ENCODE measurements around the gene CHN1.

The CHN1 gene

DNA sequence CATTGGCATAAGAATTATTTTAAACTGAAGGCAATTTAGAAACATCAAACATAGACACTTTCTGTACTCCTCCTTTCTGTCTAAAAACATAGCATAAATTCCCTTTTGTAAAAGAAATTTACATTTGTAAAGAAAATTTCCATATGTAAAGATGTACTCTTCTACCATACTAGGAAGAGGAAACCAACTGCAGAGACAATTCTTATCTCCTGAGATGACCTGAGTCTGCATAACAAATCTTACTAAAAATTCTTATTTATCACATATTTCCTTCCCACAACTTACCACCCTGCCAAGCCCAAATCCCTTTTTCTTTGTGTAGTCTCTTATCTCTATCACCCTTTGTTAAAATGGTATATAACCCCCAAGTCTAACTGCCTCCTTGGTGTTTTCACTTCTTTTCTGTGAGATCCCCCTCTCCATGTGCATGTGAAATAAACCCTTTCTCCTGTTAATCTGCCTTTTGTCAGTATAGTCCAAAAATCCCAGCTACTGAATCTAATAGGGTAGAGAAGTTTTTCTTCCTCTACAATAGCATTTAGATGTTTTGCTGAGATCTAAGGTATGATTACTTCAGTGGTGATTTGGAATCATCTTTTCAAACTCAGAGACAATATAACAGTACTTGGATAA, 81.0 kb downstream of the CHN1 start:
- no peak for DNase-seq (ENCODE audit: low read depth)

- no peak for DNase-seq (ENCODE audit: low read depth)
These were observed 85.1 kb downstream of the CHN1 start for GRCh38 chr2:174919947-174920595.

GRCh38 chr2:174918886-174919526, 86.2 kb downstream of the CHN1 start:
- DNase-seq (ENCODE audit: low read depth) = no peak

- no peak for DNase-seq (ENCODE audit: low read depth)
These were observed 88.8 kb downstream of the CHN1 start for GRCh38 chr2:174916270-174916930.

GRCh38 chr2:174914853-174915760, 90.1 kb downstream of the CHN1 start:
- no peak for DNase-seq (ENCODE audit: low read depth)

- no peak for DNase-seq (ENCODE audit: low read depth)
These were observed 96.9 kb downstream of the CHN1 start for GRCh38 chr2:174908284-174908683.

DNA sequence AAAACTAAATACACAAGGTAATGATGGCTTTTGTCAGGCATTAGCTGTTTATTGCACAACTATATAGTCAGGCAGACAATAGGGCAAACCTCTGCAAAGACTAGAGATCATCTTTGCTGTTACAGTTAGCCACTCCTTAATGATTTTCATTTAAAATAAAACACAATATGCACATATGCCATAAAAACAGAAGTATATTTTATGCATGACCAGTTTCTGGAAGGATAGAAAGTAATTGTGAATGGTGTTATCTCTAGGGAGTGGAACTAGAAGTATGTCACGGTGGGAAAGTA, 102.0 kb downstream of the CHN1 start:
- DNase-seq (ENCODE audit: low read depth) = no peak

DNA sequence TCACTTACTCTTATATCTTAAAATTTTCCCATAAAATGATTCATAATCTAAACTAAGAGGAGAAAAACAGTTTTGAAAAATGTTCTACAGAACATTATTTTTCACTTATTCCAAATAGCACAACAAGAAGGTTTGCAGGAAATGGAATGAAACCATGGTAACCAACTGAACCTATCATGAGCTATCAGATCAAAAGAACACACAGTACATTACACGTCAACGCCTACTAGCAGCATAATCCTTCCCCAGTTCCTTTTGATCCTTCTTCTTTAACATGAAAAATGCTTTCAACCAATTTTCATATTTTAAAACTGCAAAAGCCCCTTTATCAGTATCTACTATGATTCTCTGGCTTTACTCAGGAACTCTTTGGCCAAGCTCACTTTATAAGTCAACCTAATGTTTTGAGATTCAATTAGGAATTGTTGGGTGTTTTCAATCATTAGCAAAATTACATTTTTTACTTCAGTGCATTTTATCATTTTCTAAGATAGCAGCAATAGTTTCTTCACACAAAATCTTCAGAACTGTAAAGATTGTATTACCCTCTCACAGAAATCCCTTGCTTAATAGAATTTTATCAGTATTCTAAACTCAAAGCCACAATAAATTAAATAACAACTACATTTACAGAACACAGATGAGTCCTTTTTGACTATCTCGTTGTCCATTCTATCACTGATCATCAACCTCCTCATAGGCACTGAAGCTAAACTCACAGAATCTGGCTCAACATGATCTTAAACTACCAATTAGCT, 102.5 kb downstream of the CHN1 start:
- no peak for DNase-seq (ENCODE audit: low read depth)

DNA sequence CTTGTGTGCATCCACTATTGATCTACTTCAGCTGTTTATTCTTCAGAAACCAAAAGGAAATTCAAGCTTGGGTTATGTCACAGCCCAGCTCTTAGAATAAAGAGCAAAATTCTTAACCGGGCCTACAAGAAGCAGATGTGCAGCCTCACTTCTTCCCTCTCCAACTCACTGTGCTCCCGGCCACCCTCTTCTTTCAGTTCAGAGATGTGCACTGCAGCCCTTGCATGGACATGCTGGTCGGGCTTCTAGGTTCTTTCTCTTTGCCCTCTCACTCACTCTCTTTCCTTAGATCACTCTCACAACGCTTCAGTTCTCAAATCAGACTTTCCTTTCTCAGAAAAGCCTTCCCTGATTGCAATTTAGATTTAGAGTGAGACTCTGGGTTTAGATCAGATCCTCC, 104.1 kb downstream of the CHN1 start:
- no peak for DNase-seq (ENCODE audit: low read depth)

GRCh38 chr2:174897286-174897685, 107.9 kb downstream of the CHN1 start:
- no peak for DNase-seq (ENCODE audit: low read depth)

GRCh38 chr2:174893018-174893417, 112.2 kb downstream of the CHN1 start:
- DNase-seq (ENCODE audit: low read depth) = no peak

GRCh38 chr2:174892546-174892945, 112.6 kb downstream of the CHN1 start:
- no peak for DNase-seq (ENCODE audit: low read depth)

- DNase-seq (ENCODE audit: low read depth) = no peak
These were observed 116.4 kb downstream of the CHN1 start for GRCh38 chr2:174888646-174889271.

- no peak for DNase-seq (ENCODE audit: low read depth)
These were observed 117.0 kb downstream of the CHN1 start for GRCh38 chr2:174888146-174888545.

DNA sequence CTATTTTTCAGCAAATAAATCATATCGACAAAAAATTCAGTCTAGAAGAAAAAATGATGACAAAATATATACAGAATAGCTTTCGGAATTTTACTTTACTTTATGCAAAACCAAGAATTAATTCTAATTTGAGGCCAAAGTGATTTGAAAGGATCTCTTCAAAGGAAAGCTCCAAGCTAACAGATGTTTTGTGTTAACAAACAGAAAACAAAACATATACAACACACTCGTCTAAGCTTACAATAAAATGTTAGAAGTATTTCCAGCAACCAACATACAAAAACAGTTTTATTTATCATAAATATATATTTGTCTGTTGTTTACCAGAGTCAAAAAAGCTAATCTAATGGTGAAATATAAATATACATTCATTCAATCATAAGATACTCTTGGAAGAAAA, 122.8 kb downstream of the CHN1 start:
- no peak for DNase-seq (ENCODE audit: low read depth)

DNA sequence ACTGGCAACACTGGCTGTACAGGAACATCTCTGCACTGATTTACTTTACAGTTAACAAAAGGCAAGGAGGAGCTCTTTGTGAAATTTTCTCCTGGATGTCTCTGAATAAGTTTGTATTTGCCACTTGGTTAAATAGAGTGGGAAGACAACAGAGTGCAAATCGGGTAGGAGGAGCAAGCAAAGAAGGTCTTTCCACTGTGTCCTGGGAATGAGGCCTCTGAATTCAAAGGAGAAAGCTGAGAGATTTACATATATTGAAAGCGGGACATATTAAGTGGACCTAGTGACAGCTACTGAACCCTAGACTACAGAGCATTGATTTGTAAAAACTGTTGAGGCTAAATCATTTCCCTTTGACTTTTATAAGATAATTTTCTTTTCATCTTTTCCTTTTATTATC, 123.5 kb downstream of the CHN1 start:
- no peak for DNase-seq (ENCODE audit: low read depth)

DNA sequence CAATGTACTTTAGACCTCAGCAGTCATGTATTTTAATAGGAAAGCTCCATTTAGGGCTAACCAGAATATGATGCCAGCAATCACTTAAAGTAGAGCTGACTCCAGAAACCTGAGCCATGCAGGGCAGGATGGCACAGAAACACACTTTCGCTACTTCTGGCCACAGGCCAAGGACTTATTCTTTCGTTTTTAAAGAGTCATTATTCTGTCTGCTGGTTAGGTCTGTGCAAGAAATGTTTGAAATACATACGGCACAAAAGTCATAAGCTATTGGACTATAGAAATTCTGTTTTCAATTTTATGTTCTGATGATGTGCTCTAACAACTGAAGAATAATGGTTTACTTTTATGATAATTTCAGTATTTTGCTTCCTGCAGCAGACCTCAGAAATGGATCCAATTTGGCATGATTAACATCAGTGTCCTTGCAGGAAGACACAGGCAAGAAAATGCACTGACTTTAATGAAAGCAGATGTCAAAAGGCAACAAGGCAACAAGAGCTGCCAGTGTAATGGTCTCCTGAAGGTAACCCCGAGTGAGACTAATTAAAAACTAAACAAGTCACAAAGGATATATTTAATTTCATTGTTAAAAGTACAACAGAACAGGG, 126.5 kb downstream of the CHN1 start:
- no peak for DNase-seq (ENCODE audit: low read depth)

DNA sequence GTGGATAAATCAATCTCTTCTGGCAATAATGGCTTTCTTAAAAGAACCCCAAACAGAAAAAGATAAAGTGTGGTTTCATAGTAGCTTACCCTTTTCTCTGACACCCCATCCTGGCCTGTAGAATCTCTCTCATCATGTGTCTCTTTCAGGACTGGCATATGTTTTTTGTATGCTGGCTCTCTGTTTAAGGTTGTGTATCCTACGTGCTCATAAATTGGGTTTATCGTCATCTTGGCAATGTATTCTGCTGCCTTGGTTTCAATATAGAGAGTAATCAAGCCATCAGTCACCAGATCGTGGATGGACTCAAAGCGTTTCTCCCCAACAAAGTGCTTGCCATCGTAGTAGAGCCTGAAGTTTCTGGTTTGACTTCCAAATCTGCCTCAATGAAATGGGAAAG, 127.4 kb downstream of the CHN1 start:
- no peak for DNase-seq (ENCODE audit: low read depth)

DNA sequence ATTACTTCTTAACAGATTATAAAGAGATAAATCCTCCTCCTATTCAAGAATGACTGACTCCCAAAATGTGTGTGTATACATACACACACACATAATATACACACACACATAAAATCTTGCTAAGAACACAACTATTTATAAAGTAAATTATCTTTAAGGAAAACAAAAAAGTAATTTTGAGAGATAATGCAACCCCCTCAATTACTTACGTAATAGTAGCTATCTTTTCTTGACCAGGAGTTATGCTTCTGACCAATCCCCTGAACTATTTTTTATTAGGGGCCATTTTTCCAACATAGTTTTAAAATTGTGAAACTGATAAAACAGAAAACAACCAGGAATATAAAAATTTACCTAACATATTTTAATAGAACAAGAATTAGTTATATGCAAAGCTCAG, 127.9 kb downstream of the CHN1 start:
- no peak for DNase-seq (ENCODE audit: low read depth)

DNA sequence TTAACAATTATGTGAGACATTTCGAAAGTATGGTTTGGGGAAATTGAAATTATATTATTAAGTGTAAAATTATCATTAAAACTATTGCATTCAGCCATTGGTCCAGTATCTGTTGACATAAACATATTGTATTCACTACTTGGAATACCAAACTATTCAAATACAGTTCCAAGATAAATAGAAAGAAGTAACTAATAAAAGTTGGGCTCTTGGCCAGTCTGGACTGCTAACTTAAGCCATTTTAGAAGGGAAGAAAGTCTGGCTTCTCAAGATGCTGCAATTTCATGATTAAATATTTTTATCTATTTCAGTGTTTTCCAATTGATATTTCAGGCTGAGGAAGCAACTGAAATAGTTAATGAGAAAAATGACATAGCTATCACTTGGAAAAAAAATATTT, 131.1 kb downstream of the CHN1 start:
- no peak for DNase-seq (ENCODE audit: low read depth)

DNA sequence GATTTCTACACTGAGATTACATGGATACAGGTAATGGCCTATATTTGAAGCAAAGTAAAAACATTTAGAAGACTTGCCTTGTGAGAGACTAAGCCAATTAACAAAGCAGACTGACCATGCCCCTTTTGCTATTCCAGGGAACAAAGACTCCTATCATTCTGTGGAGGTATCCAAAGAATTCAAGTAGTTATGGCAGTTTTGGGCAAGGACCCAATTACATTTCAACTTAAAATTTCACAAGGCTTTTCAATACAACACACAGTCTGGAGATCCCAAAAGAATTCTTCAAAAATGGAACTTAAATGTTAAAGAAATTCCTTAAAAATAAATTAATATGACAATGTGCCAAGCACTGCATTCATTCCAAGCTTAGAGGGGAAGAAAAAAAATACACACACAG, 131.7 kb downstream of the CHN1 start:
- DNase-seq (ENCODE audit: low read depth) = no peak

Data from stimulated activated CD8-positive, alpha-beta memory T cell treated with anti-CD3 and anti-CD28 coated beads, Interleukin-7, amount 100 ng/mL, for 24 hours (primary cell).